ENCODE data around the gene PCDH9.
"Not testable (repeated sequence)": the region's sequence is repeated elsewhere in the genome, so short reads cannot be mapped to it uniquely, and the experiment has no call there.

Gene PCDH9

GRCh38 chr13:66634384-66634783 is 595.8 kb downstream of the PCDH9 start:
- DNase-seq, result no peak

GRCh38 chr13:66627512-66627911 is 602.6 kb downstream of the PCDH9 start:
- no peak for DNase-seq

- DNase-seq, result no peak
Measured at GRCh38 chr13:66624302-66624701, 605.8 kb downstream of the PCDH9 start.

GRCh38 chr13:66623129-66623820 is 606.9 kb downstream of the PCDH9 start:
- no peak for DNase-seq

GRCh38 chr13:66621906-66622447 is 608.2 kb downstream of the PCDH9 start:
- not testable (repeated sequence) for DNase-seq

- DNase-seq, result no peak
Measured at GRCh38 chr13:66618702-66619101, 611.4 kb downstream of the PCDH9 start.

GRCh38 chr13:66617786-66618185 is 612.4 kb downstream of the PCDH9 start:
- DNase-seq, result no peak

- no peak for DNase-seq
Measured at GRCh38 chr13:66612983-66613382, 617.2 kb downstream of the PCDH9 start.

GRCh38 chr13:66586489-66586888 is 643.6 kb downstream of the PCDH9 start:
- no peak for DNase-seq

- no peak for DNase-seq
Measured at GRCh38 chr13:66585669-66586203, 644.4 kb downstream of the PCDH9 start.

- DNase-seq, result no peak
Measured at GRCh38 chr13:66581675-66582074, 648.5 kb downstream of the PCDH9 start.

- DNase-seq, result no peak
Measured at GRCh38 chr13:66578305-66578704, 651.8 kb downstream of the PCDH9 start.

- DNase-seq, result no peak
Measured at GRCh38 chr13:66577358-66577757, 652.8 kb downstream of the PCDH9 start.

- DNase-seq, result no peak
Measured at GRCh38 chr13:66576381-66576780, 653.8 kb downstream of the PCDH9 start.

- no peak for DNase-seq
Measured at GRCh38 chr13:66574606-66575005, 655.5 kb downstream of the PCDH9 start.

- no peak for DNase-seq
Measured at GRCh38 chr13:66567899-66568612, 662.1 kb downstream of the PCDH9 start.

GRCh38 chr13:66565279-66565678 is 664.9 kb downstream of the PCDH9 start:
- no peak for DNase-seq

- DNase-seq, result no peak
Measured at GRCh38 chr13:66563076-66563475, 667.1 kb downstream of the PCDH9 start.

- no peak for DNase-seq
Measured at GRCh38 chr13:66562054-66562453, 668.1 kb downstream of the PCDH9 start.

GRCh38 chr13:66560991-66561390 is 669.1 kb downstream of the PCDH9 start:
- DNase-seq, result no peak

- no peak for DNase-seq
Measured at GRCh38 chr13:66560189-66560588, 669.9 kb downstream of the PCDH9 start.

- no peak for DNase-seq
Measured at GRCh38 chr13:66559093-66559492, 671.0 kb downstream of the PCDH9 start.

- DNase-seq, result no peak
Measured at GRCh38 chr13:66558506-66558905, 671.6 kb downstream of the PCDH9 start.

- no peak for DNase-seq
Measured at GRCh38 chr13:66557357-66557756, 672.8 kb downstream of the PCDH9 start.
